Glomerular visceral epithelial cell (primary cell): ENCODE results near the gene IKBIP.
"Not testable (repeated sequence)": the region's sequence is repeated elsewhere in the genome, so short reads cannot be mapped to it uniquely, and the experiment has no call there.

Experiments
- DNase-seq: peaks from one replicate; pipeline ENCODE4 v3.0.0-alpha.2; 2016; ENCODE audit errors: extremely low spot score

The IKBIP gene

DNA sequence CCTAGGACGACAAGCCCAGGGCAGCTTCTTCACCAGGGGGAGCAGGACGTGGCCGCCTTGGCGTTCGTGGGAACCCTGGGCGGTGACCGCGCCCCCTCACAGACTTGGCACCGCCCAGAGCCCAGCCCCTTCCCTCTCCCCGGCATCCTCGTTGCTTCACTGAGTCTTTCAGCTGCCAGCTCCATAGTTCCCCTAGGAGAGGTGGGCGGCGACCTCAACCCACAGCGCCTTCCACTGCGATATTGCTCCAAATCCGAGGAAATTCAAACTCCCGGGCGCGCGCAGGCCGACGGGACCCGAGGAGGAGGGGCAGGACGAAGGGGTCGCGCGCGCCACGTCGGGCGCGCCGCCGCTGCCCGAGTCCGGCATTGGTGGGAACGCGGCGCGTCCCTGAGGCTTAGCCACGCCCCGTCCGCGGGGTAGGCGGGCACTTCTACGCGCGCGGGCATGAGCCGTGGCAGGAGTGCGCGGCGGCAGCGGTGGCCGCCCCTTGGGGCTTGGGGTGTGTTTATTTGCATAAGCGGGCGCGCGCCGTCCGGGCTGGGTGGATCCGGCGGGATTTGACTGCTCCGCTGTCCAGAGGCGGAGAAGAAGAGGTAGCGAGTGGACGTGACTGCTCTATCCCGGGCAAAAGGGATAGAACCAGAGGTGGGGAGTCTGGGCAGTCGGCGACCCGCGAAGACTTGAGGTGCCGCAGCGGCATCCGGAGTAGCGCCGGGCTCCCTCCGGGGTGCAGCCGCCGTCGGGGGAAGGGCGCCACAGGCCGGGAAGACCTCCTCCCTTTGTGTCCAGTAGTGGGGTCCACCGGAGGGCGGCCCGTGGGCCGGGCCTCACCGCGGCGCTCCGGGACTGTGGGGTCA is at the start of gene IKBIP, which contains the start of gene APAF1:
TSS of gene IKBIP (minus strand) at position 77 of the 860 bp plus-strand sequence. CDS start 87 bp downstream, outside the sequence.
TSS of gene APAF1 (plus strand) at position 579 of the 860 bp plus-strand sequence. CDS start 3,070 bp downstream, outside the sequence.
- DNase-seq, result peak; percentile 97

- DNase-seq, result no peak
These were observed 46.8 kb upstream of the IKBIP start for GRCh38 chr12:98691351-98691750.

GRCh38 chr12:98686603-98687002 is 42.0 kb upstream of the IKBIP start:
- DNase-seq, result no peak

GRCh38 chr12:98684199-98684598 is 39.6 kb upstream of the IKBIP start:
- DNase-seq, result no peak

GRCh38 chr12:98679611-98680005 is 35.0 kb upstream of the IKBIP start:
- no peak for DNase-seq

GRCh38 chr12:98678946-98679610 is 34.5 kb upstream of the IKBIP start:
- DNase-seq, result no peak

DNA sequence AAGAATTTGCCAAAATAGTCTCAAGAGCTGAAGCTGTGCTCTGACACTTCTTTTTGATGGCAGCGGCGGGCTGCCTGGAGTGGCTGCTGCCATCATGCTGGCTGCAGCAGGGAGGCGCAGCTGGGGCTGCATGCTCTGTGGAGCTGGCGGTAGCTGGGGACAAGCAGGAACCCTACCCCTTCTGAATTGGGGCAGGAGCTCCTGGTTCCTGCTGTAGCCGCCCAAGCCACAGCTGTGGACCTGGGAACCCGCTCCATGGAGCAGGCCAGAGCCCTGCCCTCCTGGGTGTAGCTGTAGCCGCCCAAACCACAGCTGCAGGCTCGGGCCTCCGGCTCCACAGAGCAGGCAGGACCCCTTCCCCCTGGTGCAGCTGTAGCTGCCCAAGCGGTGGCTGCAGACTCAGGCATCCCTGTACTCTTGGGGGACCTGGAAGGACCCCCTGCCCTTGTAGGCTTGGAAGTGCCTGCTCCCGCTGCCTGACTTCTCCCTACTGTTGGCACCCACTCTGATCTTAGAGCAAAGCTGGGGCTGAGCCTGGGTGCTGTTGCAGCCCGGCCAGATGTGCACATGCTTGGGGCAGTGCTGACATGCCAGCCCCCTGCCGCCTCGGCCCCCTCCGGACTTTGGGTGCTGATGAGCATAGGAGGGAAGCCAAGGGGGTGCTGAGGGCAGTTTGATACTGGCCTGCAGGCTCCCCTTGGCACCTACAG is 33.8 kb upstream of the IKBIP start:
- DNase-seq, result no peak

GRCh38 chr12:98674841-98675240 is 30.3 kb upstream of the IKBIP start:
- no peak for DNase-seq

DNA sequence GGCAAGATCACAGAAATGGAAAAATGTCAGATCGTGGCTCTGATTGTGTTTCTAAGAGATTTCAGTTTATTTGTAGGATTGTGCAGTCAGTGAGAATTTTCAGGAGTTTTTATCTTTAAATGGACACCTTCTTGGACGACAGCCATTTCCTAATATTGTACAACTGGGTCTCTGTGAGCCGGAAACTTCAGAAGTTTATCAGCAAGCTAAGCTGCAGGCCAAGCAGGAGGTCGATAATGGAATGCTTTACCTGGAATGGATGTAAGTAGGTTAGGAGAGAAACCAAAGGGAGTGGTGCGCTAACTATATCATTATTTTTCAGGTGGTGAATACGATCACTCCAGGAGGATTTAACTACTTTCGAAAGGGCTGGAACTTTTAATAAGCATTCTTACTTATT is 26.9 kb upstream of the IKBIP start:
- DNase-seq, result no peak

- no peak for DNase-seq
These were observed 25.2 kb upstream of the IKBIP start for GRCh38 chr12:98669751-98670150.

DNA sequence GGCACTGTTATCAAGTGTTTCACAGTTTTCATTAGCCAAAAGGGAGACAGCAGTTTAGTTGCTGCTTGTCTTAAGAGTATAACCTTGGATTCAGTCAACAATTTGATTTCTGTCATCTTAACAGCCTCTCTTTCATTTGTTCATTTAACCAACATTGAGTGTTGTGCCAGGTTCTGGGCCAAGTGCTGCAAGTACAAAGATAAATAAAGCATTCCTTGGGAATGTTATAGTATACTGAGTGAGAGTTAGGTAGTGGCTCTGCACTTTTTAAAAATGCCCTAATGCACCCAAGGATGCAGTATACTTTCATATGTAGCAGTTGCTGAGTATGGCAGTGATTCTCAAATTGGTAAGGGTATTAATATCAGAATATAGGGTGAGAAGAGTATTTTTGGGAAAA is 15.9 kb upstream of the IKBIP start:
- DNase-seq, result no peak

DNA sequence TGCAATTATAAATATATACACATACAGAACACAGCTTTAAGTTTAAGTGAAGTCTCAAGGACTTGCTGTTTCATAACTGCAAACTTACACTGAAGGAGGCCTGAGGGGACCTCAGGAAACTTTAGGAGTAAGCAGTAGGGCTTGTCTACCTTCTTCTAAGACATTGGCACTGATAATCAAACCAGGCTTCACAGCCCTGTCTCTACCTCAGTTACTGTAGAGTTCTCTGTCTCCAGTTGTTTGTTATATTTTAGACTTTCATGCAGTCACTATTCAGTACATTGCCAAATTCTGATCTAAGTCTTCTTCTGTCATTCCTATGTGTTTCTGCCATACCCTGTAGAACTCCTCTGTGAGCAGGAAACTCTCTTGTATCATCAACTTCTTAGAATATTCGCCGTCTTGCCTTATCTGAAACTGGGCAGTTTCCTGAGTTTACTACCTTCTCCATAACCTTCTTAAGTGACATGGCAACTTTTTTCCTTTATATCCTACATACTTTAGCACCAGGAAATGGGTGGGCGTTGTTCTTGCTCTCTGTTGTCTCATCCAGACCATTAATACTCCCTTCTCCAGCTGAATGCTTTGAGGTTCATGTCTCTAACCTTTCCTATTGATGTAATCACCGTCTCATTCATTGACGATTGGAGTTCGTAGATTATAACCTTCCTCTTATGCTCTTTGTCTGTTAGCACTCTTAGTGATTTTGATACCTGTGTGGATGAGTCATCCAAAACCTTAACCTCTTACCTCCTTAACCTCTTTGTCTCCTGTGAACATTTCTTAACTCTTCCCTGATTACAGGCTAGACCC is 11.9 kb upstream of the IKBIP start:
- DNase-seq, result no peak

DNA sequence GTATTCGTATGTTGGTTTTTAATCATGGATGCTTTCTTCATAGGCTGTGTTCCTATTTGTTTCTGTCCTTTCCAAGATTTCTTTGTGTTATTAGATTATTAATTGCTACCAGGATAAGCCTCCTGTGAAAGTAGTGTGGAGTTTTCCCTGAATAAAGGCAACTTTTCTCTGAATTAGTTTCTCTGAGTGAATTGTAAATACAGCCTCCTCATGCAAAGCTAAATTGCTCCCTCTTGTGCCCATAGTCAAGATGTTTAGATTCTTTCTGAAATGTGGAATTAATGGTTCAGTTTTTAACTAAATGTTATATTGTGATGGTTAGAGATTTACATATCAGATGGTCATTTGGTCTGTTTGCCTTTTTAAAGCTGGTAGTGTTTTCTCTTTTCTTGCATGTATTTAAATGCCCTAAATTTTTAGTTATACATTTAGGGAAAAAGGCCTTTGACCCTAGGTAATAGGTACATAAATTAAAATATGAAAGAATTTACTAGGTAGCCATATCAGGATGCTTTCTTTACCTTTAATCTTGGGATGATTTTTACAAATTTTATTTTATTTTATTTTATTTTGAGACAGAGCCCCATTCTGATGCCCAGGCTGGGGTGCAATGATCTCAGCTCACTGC is 9.4 kb upstream of the IKBIP start:
- DNase-seq, result peak; percentile 53

DNA sequence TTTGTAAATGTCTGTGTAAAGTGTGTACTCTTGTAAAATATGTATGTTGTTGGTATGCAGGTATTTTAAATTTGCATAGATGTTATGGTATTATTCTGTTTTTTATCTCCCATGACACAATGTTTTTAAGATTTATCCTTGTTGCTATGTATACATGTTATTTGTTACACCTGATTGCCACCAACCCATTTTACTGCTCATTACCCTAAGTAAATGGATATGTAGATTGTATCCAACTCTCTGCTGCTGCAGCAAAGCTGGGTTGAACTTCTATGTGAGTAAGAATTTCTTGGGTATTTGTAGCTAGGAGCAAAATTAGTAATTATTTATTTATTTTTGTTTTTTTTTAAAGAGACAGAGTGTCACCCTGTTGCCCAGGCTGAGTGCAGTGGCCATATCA is 6.7 kb upstream of the IKBIP start:
- no peak for DNase-seq

DNA sequence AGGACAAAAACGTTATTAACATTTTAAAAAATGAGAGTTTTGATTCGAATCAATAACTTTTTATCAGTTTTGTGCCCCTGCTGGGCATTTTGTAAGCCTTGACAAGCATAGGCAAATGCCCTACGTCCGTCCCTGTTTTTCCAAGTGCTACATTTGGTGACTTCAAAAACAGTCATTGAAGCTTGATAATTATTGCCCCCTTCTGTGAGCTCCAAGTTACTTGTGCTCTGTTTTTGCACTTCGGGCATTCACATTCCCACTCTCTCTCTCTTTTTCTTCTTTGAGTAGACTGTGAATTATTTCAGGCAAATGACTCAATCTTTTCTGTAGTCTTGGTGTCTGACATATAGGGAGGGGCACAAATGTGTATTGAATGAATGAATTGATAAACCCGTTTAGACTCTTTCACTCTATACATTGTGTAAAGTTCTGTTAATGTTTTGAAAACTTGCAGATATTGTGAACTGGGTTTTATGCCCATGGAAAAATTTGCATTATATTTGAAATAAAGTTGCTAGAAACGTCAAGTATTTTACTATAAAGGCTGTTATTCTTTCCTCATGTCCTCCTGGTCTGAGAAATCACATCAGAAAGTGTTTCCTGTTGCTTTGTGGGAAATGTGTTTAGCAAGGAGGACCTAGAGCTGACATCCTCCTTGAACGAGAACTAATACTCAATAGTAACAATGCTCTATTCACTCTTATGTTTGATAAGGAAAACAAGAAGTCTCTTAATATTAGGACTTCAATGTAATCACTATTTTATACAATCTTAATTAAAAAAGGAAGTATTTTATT is 1.9 kb upstream of the IKBIP start:
- DNase-seq, result peak; percentile 11

DNA sequence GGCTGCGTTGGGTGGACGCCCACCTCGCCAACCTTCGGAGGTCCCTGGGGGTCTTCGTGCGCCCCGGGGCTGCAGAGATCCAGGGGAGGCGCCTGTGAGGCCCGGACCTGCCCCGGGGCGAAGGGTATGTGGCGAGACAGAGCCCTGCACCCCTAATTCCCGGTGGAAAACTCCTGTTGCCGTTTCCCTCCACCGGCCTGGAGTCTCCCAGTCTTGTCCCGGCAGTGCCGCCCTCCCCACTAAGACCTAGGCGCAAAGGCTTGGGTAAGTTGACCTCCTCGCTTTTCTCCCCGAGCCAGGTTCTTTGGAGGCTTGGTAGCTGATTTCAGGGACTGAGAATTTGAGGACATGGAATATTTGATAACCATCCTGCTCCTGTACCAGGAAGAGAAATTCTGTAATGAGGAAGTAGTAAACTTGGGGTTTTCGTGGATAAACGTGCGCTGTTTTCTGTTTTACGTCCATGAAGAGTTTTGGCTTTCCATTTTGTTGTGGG is 1.0 kb upstream of the IKBIP start:
- DNase-seq, result peak; percentile 16

DNA sequence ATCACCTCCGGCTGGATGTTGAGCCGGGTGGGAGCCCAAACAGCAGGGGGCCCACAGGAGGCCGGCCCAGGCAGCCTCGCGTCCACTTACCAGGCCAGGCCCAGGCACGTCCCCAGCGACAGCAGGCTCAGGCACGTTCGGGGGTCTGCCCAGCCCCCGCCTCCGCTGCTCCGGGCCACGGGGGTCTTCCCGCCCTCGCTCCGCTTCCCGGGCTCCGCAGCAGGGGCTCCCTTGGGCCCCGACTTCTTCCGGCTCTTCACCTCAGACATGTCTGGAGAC is 216 bp downstream of the IKBIP start:
- DNase-seq, result no peak

GRCh38 chr12:98642801-98643200 is 1.8 kb downstream of the IKBIP start:
- DNase-seq, result not testable (repeated sequence)

- DNase-seq, result no peak
These were observed 5.1 kb downstream of the IKBIP start for GRCh38 chr12:98639491-98639890.

DNA sequence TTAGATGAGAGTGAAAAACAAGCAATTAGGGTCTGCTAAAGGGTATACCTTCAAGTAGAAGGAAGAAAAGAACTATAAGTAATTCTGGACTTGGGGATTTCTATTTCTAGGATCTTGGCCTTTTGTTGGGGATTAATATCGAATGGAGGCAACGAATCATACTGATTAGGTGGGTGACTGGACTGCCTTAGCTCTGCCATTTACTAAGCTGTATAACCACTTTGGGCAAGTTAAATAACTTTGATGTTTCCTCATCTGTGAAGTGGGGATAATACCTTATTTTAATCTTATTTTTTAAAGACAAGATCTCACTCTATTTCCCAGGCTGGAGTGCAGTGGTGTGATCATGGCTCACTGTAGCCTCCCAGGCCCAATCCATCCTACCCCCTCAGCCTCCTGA is 6.6 kb downstream of the IKBIP start:
- DNase-seq, result no peak
